Superior temporal gyrus (tissue), 1 donor: Measurements from ENCODE around the gene RIC8A.

Experiments
- DNase-seq: peaks from one replicate; pipeline ENCODE4 v3.0.0-alpha.2; 2016; ENCODE audit errors: extremely low spot score

RIC8A gene

DNA sequence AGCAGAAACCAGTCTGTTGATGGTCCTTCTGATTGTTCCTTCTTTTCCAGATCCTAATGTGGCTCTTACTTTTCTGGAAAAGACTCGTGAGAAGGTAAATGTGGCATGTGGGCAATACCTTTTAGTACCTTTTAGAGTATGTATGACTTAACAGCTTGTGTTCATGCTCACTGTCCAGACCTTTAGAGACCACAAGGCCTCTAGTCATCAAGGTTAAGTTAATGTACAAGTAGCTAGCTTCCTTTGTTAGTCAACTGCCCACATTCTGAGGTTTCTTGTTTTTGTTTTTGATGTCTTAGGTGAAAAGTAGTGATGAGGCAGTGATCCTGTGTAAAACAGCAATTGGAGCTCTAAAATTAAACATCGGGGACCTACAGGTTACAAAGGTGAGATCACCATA lies 36.9 kb downstream of the RIC8A start:
- DNase-seq = no peak

DNA sequence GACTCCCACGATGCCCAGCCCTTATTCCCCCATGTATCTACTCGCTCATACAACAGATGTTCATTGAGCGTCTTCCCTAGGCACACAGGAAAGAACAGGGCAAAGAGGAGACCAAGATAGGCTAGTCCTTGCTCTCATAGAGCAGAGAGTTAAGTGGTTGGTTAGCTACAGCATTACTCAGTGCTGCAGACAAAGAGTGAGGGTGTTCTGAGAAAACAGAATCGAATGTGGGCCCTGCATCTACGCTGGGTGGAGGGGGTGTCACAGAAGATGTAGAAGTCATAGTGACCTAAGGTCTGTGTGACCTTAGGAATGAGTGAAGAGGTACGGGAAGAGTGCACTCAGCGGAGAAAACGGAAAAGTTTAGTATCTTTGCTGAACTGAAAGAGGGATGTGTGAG lies 41.6 kb downstream of the RIC8A start:
- DNase-seq = no peak

DNA sequence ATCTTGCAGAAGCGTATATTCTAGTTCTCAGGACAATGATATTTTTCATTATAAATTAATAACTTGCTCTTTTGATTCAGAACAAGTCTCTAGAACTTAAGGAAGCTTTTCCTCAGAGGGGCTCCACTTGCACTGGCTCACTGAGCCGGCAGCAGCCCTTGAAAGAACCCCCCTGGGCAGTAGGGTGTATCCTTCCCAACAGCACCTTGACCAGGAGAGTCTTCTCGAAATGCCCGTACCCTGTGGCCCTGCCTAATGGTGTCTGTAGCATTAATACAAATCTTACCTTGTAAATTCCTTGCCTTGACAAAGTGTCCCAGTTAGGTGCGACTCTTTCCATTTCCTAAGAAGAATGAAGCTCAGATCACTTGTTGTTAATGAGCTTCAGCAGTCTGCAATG lies 42.8 kb downstream of the RIC8A start:
- no peak for DNase-seq

DNA sequence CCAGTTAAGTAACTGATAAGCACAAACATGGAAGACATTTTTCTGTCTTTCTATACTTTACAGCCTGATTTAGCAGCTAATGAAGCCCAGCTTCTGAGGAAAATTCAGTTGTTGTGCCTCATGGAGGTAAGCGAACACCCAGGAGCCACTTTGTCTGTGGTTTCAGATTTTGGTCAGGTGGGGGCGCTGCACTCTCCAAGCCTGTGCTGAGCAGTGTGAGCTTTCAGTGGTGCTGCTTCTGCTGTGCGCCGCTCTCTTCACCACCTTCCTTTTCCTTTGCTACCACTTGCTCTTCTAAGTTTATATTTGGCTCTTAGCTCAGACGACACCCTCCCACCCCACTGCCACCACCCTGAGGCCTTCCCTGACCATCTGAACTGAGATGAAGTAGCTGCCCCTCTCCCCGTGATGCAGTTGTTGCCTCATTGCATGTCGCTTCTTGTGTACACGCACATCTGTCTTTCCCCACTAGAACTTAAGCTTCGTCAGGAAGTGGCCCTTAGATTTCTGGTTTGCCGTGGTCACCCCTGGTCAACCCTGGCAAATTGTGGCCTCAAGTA lies 43.3 kb downstream of the RIC8A start:
- peak; percentile 54 for DNase-seq

DNA sequence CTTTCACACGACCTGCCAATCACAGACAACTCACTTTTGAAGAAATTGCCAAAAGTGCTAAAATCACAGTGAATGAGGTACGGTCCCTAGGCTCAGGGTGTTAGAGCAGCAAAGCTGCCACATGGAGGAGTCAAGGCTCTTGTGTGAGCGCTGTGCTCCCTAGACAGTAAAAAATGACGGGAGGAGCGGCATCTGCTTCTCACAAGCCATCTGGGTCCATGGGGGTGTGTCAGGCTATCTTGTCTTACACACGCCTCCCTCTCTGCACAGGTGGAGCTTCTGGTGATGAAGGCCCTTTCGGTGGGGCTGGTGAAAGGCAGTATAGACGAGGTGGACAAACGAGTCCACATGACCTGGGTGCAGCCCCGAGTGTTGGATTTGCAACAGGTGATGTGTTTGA lies 44.0 kb downstream of the RIC8A start:
- no peak for DNase-seq

DNA sequence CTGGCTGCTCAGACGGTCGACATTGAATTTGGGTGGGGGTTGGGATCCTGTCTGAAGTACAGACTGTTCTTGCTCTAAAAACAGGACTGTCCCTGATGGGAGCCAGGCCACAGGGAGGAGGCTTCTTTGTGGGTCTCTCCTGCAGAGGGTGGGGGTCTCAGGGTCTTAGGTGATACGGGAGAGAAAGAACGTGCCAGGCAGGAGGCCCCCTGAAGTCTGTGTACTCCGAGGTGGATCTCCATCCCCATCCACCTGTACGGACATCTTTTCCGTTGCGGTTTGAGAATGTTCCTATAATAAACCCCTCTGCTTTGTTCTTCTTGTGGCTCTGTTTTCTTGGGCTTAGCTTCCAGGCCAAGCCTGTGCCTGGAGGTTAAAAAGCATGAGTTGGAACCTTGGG lies 45.2 kb downstream of the RIC8A start:
- DNase-seq = no peak

DNA sequence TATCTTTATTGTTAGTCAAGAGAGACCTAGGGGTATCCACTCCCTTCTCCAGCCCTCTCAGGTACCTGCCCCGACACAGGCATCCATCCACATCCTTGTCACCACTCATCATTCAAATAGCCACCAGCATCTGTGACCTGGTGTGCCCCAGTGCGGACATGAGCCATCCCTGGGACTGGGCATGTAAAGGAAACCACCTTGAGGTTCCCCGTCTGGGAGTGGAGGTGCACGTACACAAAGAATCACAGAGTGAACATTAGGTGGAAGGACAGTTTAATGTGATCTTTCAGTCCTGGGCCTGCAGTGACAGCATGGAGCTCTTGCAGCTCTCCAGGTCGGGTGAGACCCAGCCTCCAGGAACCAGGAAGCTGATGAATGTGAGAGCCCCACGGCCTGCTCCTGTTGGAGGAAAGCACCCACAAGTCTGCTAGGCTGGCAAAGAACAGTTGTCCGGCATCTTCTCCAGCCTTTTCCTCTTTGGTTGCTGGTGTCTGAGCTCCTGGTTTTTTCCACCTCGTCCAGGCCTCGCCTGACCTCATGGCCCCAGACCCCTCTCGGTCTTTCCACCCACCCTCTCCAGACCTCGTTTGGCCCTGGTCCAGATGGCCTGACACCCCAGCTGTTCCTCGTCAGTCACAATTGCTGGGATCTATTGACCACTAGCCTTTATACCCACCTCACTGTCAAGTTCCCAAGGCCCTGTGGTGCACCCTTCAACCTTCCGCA lies 45.8 kb downstream of the RIC8A start:
- DNase-seq = no peak

DNA sequence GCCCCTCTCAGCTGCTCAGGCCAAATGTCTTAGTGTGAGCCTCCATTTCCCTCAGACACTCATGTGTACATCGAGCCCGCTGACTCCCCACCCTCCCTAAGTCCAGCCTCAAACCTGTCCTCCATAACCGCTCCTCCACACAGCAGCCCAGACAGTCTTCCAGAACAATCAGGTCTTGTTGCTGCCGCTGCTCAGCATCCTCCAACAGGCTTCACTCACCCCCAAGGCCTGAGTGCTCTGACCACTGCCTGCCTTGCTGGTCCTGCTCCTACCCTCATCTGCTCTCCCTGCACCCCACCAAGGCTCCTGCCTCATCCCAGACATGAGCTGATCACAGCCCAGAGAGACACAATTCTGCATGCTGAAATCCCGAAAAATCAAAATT lies 46.4 kb downstream of the RIC8A start:
- no peak for DNase-seq

DNA sequence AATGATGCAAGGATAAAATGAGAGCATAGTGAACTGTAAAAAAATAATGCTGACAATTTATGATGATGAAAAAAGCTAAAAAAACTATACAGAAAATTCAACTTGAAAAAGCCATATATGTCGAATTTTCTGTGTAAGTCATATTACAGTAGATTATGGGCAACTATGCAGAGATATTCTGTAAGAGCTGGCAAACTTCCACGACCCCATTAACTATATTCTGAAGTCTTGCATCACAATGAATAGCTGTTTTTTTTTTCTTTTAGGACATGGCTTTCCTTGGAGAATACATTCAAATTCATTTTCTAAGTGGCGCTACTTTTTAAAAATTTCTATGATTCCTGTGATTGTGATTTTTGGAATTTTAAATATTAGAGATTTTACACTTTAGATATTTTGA lies 47.7 kb downstream of the RIC8A start:
- no peak for DNase-seq

DNA sequence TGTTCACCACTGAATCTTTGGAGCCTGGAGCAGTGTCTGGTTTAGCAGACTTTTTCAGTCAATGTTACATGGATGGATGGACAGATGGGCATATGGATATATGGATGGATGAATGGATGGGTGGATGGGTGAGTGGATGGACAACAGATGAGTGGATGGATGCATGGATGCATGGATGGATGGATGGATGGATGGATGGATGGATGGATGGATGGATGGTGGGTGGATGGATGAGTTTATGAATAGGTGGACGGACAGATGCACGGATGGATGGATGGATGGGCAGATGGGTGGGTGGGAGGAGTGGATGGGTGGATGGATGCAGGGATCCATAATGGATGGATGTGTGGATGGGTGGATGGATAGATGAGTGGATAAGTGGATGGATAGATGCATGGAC lies 48.3 kb downstream of the RIC8A start:
- DNase-seq = no peak

DNA sequence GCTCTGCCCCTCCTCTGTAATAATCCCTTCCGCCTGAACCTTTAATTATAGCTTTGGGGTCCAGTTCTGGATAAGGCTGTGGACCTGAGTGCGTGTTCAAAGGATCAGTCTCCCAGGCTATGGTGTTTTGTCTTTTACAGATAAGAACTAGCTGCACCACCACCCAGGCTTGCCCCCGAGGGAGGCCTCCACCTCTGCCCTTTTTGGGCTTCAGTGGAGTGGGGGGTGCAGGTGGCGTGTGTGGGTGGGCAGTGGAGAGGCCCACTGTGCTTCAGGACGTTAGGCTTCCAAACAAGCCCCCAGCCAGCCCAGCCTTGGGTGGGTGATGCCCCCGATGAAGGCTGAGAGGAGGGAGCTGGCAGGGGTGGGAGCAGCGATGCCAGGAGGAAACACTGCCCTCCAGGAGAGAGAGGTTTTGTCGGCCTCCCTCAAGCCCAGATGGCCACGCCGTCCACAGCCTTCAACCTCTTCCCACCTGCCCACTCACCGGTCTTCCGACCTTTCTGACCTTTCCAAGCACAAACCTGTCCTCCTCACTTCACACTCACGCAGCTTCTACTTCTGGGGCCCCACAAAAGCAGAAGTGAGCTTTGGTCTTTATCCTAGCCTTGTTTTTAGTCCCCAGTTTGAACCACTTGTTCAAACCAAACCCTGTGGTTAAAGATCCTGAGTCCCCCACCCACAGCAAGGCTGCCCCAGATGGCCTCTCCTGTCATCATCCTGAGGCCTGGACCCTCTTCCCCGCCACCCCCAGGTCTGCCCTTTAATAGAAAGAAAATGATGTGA lies 49.6 kb downstream of the RIC8A start:
- no peak for DNase-seq

DNA sequence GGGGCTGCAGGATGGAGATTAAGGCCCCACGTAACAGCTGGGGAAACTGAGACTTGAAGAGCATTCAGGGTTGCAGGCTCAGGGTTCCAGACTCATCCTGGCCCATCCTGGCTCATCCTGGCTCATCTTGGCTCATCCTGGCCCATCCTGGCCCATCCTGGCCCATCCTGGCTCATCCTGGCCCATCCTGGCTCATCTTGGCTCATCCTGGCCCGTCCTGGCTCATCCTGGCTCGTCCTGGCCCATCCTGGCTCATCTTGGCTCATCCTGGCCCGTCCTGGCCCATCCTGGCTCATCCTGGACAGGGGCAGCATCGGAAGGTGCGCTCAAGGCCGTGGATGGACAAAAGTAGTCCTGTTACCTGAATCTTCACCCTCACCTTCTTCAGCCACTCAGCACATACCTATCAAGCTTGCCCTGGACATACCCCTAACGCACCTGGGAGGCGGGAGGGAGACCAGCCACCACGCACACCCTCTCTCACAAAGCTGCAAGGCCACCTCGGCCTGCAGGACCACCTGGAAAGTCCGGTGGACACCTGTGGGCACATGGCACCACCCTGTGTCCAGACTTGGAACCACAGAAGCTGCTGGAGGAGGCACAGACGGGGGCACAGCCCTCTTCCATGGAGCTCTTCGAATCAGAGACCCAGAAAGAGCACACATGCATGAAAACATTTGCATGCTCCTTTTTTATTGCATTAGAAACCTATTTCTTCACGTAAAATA lies 50.4 kb downstream of the RIC8A start:
- no peak for DNase-seq

DNA sequence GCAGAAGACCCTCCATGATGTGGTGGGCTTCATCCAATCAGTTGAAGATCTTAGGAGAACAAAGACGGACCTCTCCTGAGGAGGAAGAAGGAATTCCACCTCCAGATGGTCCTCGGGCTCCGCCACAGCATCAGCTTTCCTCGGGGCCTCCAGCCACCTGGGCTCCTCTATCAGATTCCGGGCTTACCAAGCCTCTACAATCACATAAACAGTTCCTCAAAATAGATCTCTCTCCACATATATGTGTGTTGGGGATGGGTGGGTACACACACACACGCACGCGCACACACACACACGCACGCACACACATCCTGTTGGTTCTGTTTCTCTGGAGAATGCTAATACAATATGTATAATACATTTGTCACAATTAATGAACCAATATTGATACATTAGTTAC lies 51.9 kb downstream of the RIC8A start:
- DNase-seq = no peak

DNA sequence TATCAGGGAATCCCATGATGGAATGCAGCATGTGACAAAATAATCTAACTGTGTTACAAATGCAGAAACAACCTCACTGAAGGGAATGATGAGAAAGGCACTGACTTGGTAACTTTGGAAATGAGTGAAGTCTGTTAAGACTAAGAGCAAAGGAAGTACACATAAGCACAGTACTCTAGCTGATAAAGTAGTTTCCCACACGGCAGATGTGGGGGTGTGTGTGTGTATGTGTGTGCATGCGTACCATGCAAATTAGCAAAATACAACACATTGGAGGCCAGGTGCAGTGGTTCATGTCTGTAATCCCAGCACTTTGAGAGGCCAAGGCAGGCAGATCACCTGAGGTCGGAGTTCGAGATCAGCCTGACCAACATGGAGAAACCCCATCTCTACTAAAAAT lies 54.1 kb downstream of the RIC8A start:
- DNase-seq = no peak
